DMS153 treated with DMSO at 0.1 percent for 48 hours (cell line): ENCODE data around the gene ACTL7B.
"Not testable (repeated sequence)": the region's sequence is repeated elsewhere in the genome, so short reads cannot be mapped to it uniquely, and the experiment has no call there.

Experiments used
- DNase-seq: peaks from one replicate; lab custom pipeline; 2025; ENCODE audit not compliant: unreplicated experiment; lab: John Stamatoyannopoulos, UW

ACTL7B gene

DNA sequence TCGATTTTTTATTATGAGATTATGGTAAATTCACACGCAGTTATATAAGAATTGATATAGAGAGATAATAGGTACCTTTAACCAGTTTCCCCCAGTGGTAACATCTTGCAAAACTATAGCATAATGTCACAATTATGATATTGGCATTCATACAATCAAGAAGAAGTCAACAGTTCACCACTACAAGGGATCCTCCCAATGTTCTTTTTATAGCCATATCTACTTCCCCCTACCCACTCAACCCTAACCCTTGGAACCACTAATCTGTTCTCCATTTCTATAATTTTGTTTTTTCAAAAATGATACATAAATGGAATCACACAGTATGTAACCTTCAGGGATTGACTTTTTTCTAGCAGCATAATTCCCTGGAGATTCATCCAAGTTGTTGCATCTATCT is 9.8 kb downstream of the ACTL7B start:
- DNase-seq: no peak

DNA sequence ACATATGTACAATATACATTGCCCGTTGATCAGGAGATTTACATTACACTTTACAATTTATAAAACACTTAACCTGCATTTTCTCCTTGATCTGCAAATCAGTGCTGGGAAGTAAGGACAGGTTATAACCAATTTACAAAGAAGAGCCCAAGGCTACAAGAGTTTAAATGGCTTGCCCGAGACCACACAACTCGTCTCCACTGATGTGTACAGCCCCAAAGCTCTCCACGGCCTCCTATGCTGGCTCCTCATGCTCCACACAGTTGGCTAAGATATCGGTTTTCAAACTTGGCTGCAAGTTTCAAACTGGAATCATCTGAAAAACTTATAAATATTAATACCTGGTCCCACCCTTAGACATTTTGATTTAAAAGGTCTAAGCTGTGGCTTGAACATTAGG is 10.3 kb downstream of the ACTL7B start:
- no peak for DNase-seq

DNA sequence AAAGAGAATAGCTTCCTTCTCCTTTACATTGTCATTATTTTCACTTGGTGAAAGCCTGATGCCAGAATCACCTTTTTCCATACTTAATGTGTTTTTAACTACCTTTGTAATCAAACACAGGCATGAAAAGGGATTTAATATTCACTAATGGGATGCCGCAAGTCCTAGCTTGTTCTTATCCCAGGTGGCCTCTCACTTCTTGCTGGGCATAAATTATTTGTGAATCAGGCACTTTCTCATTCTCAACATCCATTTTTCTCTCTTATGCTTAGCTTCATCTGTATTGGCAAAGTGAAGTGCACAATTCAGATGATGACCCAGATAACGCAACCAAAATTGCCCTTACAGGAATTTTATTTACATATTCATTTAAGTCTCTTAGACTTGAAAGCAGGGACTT is 10.9 kb downstream of the ACTL7B start:
- peak; percentile 85 for DNase-seq

DNA sequence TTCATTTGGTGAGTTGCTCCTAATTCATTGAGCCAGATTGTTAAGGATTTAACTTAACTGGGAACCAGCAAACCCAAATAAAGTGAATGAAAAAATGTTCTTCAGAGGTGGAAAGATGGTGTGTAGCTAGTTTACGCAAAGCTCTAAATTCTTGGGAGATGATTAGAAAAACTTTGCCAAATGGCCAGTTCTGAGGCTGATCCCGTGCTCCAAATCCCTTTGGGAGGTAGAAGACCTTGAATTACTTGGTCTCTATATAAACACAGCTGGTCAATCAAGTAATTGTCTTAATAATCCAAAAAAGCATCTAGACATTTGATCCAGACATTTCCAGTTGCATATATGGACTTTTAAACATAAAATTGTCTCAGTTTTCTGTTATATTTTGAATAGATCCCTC is 11.4 kb downstream of the ACTL7B start:
- DNase-seq: no peak

DNA sequence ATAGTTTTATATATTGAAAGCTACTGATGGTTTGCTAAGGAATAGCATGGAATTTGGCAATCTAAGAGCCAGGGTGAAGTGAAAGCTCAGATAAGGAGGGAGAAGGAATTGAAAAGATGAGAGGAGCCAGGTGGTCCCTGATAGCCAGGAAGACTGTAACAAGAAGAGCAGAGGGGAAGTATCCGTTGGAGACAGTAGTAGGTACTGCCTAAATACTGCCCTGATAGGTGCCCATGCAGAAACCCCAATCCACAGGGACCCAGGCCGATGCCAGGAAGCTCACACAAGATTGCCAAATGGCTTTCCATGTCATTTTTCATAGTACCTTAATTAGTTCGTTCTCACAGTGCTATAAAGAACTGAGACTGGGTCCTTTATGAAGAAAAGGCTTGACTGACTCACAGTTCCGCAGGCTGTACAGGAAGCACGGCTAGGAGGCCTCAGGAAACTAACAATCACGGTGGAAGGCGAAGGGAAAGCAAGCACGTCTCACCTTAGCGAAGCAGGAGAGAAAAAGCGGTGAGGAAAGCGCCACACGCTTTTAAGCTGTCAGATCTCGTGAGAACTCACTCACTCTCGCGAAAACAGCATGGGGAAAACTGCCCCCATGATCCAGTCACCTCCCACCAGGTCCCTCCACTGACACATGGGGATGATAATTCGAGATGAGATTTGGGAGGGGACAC is 13.0 kb downstream of the ACTL7B start:
- DNase-seq: no peak

DNA sequence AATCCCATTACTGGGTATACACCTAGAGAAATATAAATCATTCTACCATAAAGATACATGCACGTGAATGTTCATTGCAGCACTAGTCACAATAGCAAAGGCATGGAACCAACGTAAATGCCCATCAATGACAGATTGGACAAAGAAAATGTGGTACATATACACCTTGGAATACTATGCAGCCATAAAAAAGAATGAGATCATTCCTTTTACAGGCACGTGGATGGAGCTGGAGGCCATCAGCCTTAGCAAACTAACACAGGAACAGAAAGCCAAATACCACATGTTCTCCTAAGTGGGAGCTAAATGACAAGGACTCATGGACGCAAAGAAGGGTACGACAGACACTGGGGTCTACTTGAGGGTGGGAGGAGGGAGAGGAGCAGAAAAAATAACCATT is 16.2 kb downstream of the ACTL7B start:
- DNase-seq: not testable (repeated sequence)

DNA sequence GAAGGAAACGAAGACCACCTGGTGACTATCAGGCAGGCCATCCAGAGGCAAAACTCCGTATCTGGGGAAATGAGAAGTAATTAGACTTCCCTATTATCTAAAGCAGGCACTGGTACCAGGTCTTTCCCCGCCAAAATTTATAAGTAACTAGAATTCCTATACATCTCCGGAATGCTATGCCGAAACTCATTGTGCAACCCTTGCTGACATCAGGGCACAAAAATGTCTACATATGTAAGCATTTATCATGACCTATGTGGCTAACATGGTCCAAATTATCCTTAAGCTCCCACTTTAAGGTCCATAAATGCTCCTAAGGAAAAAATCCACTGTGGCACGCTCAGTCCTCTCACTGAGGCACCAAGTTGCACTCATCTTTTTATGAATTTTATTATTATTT is 17.8 kb downstream of the ACTL7B start:
- no peak for DNase-seq

DNA sequence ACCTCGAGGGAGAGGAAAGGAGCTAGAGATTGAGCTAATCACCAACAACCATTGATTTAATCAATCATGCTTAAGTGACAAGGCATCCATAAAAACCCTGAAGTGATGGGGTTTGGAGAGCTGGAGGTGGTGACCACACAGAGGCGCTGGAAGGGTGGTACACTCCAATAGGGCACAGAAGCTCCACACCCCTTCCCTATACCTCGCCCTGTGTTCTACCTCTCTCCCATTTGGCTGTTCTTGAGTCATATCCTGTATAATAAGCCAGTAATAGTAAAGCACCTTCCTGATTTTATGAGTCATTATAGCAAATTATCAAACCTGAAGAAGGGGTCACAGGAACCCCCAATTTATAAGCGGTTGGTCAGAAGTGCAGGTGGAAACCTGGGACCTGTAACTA is 18.3 kb downstream of the ACTL7B start:
- DNase-seq: no peak

DNA sequence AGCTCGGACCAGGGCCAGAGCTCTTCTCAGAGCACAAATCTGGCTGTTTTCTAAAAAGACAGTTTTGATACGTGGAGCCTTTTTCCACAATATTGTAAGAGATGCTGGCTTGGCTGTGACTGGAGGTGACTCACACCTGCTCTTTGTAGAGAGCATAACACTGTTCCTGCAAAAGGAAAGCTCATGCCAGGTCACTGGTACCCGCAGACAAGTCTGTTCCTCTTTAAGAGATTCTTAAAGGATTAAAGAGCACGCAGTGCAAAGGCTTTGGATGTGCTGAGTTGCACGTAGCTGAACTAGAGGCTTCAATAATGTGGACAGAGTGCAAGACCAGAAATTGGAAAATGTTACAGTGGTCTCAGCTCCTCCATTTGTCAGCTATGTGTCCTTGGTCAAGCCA is 19.0 kb downstream of the ACTL7B start:
- DNase-seq: no peak

DNA sequence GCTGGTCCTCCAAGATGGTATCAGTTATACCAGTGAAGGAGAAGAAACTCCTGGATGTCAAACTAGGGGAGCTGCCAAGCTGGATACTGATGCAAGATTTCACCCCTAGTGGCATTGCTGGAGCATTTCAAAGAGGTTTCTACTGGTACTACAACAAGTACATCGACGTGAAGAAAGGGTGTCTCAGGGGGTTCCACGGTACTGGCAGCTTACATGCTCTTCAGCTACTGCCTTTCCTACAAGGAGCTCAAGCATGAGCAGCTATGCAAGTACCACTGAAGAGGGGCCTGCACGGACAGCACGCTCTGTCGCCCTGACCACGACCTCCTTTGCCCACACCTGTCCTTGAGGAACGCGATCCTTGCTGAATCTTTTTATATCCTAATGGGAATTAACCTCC is 19.5 kb downstream of the ACTL7B start:
- DNase-seq: no peak

DNA sequence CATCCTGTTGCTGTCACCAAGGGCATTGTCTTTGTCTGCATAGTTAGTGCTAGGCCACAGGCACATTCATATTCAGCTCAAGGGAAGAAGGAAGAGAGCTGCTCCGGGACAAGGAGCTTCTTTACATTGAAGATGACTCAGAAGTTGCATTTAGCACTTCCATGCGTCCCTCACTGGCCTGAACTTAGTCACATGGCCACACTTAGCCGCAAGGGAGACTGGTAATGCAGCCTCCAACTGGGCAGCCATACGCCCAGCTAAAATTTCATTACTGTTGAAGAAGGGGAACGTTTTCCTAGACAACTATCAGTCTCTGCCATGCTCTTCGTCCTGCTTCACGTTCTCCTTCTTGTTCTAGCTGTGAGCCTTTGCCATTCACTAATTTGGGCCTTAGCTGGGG is 20.0 kb downstream of the ACTL7B start:
- no peak for DNase-seq

DNA sequence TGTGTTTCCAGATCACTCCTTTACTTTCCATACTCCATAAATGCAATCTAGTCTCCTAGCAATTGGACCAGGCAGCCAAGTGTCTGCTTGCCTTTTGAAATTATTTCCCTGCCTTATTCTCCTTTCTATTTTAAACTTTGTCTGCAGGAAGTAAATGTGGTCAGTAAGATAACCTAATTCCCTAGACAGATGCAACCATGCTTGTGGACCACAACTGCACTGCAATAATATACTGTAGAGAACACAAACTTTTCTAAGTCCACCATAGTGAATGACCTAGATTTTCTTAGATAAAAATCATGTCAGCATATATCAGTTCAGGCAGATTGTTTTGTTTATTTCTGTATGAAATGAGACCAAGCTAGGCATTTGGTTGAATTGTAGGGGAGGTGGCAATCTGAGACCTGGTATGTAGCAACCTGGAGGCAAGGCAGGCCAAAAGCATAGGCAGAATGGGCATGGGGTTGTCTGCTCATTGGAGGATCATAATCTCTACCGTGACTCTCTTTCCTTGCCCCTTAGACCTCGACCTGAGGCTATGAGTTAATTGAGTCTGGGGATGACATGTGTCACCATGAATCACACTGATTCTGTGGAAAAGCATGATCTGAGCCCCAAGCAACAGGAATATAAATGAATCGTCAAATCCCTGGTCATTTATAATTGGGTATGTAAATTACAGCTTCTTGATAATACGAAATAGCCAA is 20.7 kb downstream of the ACTL7B start:
- DNase-seq: no peak

DNA sequence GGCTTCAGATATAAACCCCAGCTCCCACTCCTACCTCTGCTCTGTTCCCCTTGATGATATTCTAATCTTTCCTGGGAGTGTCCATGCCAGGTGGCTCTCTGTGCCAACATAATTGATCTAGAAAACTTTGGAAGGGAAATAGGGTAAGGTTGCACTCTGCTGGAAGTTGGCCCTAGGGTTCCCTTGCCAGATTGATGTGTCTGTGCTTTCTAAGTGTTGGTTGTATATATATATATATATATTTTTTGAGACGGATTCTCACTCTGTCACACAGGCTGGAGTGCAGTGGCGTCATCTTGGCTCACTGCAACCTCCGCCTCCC is 23.6 kb downstream of the ACTL7B start:
- no peak for DNase-seq

DNA sequence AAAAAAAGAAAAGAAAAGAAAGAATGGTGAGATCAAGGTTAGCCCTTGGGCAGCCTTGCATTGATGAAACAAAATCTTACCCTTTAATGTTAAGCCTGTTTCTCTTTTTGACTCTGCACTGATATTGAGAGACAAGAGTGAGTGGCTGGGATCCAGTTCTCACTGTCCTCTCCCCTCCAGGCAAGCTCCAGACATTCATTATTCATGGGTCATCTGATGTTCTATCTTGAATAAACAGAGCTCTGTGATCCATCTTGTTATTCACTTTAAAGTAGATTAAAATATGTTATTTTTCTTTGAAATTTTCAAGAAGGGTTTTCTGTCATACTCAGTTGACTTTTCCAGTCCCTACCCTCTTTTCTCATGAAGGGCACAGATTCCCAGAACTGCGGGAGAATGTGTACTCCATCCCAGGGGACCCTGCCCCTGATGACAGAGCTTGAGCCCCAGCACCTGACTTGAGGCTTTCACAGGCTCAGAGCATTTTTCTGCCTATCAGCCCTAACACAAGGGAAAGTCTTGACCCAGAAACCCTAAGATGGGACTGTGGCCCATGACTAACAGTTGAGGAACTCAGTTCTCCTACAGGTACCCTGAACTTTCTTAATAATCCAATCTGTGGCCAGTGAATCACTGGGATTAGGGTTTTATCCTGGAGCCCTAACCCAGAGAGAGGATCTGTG is 24.1 kb downstream of the ACTL7B start:
- no peak for DNase-seq

DNA sequence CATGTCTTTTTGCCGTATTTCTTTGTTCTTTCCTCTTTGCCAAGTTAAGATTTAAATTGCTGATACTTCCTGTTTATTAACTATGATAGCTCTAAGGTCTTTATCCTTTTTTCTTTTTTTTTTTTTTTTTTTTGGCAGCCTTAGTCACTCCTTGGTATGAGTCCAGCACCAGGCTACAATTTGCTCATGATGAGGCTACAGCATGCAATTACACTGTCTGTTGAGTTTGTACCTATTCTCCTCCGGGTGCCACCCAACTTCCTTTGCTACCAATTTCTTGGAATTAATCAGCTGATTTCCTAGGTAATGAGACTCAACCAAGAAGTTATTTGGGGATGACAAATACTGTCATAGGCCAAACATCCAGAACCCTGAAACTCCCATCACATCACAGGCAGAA is 25.5 kb downstream of the ACTL7B start:
- DNase-seq: no peak

DNA sequence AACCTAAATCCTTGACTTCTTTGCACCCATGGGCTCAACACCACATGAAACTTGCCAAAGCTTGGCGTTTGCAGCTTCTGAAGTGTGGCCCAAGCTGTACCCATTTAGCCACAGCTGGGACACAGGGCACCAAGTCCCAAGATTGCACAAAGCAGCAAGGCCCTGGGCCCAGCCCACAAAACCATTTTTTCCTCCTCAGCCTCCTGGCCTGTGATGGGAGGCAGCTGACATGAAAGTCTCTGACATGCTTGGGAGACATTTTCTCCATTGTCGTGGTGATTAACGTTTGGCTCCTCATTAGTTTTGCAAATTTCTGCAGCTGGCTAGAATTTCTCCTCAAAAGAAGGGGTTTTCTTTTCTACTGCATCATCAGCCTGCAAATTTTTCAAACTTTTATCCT is 32.0 kb downstream of the ACTL7B start:
- DNase-seq: no peak

DNA sequence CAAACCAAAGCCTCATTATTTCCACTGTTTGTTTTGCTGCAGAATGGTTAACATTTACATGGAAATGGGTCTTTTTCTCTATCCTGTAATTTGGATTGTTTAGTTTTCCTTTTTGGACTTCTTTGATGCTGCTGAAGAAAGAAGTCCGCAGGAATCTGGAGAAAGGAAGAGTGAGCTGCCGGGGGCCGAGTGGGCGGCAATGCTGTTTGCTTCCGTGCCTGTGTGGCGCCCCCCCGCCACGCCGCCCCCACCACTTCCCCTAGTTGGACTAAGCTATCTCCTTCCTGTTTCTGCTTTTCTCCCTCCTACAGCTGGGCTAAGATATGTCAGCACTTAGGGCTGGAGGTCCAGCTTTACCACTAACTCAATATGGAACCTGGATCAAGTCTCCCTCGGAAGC is 39.7 kb downstream of the ACTL7B start:
- no peak for DNase-seq

DNA sequence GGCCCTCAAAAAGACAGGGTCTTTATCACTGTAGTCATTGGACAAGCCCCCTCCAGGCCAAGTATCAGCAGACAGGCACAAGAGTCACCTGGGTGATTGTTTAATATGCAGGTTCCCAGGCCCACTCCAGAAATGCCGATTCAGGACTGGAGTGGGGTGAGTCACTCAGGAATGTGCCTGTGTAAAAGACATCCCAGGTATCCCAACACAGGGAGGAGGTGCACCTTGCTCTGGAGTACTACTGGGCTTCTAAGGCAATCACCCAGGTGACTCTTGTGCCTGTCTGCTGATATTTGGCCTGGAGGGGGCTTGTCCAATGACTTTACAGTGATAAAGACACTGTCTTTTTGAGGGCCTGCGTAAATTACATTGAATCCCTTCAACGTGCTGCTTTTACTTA is 40.6 kb downstream of the ACTL7B start:
- no peak for DNase-seq

DNA sequence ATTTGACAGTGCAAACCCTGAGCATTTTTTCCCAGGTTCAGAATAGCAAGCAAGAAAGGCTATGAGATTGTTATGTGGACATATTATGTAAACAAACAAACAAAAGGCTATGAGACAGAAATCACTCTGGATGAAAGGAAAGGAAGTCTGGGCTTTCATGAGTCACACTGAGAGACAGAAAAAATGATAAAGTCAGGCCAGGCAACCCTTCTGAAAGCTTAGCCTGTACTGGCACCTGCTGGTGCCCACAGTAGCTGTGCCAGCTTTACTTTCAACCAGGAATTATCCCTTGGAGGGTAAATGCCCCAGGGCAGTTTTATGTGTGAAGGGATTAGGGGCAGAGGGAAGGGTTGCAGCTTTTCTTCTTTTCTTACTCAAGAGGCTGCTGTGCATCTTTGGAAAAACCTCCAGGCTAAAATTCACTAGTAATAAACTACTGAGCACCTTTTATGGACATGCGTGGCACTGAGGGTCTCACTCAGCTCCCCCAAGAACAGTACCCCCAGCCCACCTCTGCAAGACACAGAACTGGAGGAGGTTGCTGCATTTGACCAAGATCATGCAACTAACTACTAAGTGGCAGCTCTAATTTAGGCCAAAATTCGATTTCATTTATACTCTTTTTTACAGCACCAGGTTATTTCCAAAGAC is 41.7 kb downstream of the ACTL7B start:
- peak; percentile 63 for DNase-seq

DNA sequence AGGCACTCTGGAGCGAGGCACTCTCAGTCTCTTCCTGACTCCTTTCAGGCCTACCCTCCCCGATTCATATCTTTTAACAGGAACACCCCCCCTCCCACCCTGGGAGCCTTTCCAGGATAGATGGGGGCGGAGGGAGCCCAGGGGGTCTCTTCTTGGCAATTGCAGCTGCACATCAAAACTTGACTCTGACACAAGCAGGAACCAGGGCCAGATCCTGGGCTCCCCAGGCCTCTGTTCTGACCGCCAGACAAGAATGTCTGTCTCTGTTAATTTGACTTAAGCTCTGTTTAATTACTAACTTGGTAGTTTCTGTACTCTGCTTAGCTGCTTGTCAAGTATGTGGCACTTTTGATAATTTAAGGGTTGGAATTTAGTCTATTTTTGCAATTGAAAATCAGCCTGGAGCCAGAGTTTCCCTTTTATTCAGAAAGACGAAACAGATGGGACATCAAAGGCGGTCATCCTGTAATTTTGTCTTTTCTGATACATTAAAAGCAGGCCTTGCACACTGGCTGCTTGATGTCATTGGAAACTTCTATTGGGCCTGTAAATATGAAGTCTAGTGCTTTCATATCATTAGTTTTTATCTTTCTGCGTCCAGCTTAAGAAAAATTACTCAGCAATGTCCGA is 43.3 kb downstream of the ACTL7B start:
- DNase-seq: no peak

DNA sequence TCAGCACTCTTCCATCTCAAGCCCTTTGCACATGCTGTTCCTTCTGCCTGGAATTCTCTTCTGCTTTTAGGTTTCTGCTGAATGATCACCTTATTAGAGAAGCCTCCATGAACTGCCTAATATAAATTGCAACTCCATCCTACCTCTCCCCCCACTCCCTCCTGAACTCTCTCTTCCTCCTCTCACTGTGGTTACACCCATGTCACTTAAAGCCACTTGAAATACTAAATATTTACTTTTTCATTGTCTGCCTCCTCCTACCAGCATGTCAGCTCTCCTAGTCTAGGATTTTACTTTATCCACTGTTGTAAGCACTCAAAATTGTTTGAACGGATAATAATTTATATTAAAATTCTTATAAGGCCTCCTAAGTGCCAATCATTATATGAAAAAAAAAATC is 43.8 kb downstream of the ACTL7B start:
- DNase-seq: peak; percentile 90

DNA sequence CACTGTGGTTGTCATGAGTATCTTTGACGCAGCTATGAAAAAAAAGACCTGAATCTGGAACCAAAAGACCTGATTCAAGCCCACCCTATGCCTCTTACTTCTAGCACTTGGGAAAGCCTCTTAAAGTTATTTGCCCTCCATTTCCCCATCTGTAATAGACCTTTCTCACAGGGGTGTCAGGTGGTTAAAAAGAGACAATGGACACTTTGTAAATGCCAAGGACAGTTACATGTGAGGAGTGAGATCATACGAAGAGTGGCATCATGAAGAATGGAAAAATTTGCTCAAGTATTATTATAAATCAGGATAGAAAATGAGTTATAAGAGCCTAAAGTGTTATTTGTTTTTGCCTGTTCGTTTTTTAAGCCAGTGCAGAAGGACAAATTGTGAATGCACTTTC is 46.5 kb downstream of the ACTL7B start:
- DNase-seq: no peak
